ENCODE data around the gene SAMSN1. TPM values are rescaled to one million over a fixed set of nuclear protein-coding genes. Genes with fewer than 3 reads are reported as not detected.

Gene SAMSN1
- total and polyA plus RNA-seq, 9 of the 15 experiments (the other 6 are each of a cell fraction or from before 2014, with no cell fraction given): 101 to 223 (median 159) TPM

DNA sequence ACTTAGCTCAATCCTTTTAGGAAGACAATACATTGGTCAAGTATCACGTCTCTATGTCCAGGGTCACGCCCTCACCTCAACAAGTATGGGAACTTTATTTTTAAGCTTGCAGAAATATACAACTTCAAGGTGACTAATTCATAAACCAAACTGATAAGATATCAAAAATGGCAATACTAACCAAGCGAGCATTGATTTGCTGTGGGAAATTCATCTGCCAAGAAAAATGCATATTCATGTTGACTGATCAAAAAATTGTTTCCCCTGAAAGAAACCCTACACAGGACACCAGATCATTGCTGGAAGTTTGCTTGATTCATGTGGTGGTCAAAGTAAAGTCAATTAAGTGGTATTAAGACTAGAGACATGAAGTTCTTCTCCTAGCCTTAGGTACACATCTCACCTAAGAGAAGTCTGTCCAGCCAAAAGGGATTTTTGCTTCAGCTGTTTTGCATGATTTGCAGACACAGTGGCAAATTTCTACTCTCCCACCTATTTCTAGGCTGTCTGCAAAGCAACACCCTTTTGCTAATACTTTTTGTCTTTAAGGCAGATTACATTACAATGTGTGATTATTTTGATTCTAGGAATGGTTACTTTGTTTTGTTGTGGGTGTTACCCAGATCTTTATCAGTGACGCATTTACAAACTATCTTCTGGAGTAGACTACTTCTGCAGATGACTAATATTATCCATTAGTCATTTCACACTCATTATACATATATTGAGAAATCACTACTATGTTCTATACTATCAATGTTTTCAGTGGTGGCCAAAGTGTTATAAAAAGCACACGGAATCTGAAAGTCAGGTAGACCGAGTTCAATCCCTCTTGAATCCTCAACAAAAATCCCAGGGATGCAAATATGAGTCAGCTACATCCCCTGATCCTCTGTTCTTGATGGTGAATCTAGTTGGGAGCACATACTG lies 12.4 kb downstream of the SAMSN1 start (continued):
- TF ChIP-seq RBM17 (IDR thresholded peaks at IDR 0.05; ENCODE audit: borderline replicate concordance, low read depth, low read length) (no peak), ZNF212 (CRISPR knock-in tag; IDR thresholded peaks at IDR 0.05) (no peak), TARDBP (IDR thresholded peaks at IDR 0.05) (no peak), ZNF644 (tag; IDR thresholded peaks at IDR 0.05; ENCODE audit: low read depth) (no peak), NBN (IDR thresholded peaks at IDR 0.05; ENCODE audit: low read depth) (no peak), KDM4B (IDR thresholded peaks at IDR 0.05; ENCODE audit: borderline replicate concordance in 2 of 2, low read depth in 1 of 2) (no peak), RFX7 (CRISPR knock-in tag; IDR thresholded peaks at IDR 0.05) (no peak), ZNF124 (CRISPR knock-in tag; IDR thresholded peaks at IDR 0.05) (no peak), TFAM (CRISPR knock-in tag; conservative IDR thresholded peaks at IDR 0.05) (no peak), CHD4 (IDR thresholded peaks at IDR 0.05; ENCODE audit: insufficient read depth, insufficient replicate concordance, low read depth, low read length, poor library complexity, severe bottlenecking) (no peak), JUN (IDR thresholded peaks at IDR 0.05; ENCODE audit: borderline replicate concordance, low read depth, low read length) (peak; percentile 93), JUN (CRISPR knock-in tag; IDR thresholded peaks at IDR 0.05; ENCODE audit: borderline replicate concordance) (no peak), NFATC3 (IDR thresholded peaks at IDR 0.05) (0 out of 2 replicates have a peak, but pooled peaks have one; percentile 69), CBX1 (IDR thresholded peaks at IDR 0.05; ENCODE audit: low read depth) (no peak), ZNF140 (CRISPR knock-in tag; IDR thresholded peaks at IDR 0.05) (no peak)
- TF ChIP-seq, protein P1, sequence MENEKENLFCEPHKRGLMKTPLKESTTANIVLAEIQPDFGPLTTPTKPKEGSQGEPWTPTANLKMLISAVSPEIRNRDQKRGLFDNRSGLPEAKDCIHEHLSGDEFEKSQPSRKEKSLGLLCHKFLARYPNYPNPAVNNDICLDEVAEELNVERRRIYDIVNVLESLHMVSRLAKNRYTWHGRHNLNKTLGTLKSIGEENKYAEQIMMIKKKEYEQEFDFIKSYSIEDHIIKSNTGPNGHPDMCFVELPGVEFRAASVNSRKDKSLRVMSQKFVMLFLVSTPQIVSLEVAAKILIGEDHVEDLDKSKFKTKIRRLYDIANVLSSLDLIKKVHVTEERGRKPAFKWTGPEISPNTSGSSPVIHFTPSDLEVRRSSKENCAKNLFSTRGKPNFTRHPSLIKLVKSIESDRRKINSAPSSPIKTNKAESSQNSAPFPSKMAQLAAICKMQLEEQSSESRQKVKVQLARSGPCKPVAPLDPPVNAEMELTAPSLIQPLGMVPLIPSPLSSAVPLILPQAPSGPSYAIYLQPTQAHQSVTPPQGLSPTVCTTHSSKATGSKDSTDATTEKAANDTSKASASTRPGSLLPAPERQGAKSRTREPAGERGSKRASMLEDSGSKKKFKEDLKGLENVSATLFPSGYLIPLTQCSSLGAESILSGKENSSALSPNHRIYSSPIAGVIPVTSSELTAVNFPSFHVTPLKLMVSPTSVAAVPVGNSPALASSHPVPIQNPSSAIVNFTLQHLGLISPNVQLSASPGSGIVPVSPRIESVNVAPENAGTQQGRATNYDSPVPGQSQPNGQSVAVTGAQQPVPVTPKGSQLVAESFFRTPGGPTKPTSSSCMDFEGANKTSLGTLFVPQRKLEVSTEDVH (IDR thresholded peaks at IDR 0.05; ENCODE audit: low read depth, partially characterized antibody): no peak
- TF ChIP-seq, protein P2, sequence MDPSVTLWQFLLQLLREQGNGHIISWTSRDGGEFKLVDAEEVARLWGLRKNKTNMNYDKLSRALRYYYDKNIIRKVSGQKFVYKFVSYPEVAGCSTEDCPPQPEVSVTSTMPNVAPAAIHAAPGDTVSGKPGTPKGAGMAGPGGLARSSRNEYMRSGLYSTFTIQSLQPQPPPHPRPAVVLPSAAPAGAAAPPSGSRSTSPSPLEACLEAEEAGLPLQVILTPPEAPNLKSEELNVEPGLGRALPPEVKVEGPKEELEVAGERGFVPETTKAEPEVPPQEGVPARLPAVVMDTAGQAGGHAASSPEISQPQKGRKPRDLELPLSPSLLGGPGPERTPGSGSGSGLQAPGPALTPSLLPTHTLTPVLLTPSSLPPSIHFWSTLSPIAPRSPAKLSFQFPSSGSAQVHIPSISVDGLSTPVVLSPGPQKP (CRISPR knock-in tag; IDR thresholded peaks at IDR 0.05): no peak
- TF ChIP-seq, protein P3, sequence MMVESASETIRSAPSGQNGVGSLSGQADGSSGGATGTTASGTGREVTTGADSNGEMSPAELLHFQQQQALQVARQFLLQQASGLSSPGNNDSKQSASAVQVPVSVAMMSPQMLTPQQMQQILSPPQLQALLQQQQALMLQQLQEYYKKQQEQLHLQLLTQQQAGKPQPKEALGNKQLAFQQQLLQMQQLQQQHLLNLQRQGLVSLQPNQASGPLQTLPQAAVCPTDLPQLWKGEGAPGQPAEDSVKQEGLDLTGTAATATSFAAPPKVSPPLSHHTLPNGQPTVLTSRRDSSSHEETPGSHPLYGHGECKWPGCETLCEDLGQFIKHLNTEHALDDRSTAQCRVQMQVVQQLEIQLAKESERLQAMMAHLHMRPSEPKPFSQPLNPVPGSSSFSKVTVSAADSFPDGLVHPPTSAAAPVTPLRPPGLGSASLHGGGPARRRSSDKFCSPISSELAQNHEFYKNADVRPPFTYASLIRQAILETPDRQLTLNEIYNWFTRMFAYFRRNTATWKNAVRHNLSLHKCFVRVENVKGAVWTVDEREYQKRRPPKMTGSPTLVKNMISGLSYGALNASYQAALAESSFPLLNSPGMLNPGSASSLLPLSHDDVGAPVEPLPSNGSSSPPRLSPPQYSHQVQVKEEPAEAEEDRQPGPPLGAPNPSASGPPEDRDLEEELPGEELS (CRISPR knock-in tag; IDR thresholded peaks at IDR 0.05; ENCODE audit: borderline replicate concordance): no peak
- TF ChIP-seq, protein P4, sequence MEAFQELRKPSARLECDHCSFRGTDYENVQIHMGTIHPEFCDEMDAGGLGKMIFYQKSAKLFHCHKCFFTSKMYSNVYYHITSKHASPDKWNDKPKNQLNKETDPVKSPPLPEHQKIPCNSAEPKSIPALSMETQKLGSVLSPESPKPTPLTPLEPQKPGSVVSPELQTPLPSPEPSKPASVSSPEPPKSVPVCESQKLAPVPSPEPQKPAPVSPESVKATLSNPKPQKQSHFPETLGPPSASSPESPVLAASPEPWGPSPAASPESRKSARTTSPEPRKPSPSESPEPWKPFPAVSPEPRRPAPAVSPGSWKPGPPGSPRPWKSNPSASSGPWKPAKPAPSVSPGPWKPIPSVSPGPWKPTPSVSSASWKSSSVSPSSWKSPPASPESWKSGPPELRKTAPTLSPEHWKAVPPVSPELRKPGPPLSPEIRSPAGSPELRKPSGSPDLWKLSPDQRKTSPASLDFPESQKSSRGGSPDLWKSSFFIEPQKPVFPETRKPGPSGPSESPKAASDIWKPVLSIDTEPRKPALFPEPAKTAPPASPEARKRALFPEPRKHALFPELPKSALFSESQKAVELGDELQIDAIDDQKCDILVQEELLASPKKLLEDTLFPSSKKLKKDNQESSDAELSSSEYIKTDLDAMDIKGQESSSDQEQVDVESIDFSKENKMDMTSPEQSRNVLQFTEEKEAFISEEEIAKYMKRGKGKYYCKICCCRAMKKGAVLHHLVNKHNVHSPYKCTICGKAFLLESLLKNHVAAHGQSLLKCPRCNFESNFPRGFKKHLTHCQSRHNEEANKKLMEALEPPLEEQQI (IDR thresholded peaks at IDR 0.05): peak; percentile 41; the same call in 1 of the 2 replicates

Measured in K562 (cell line).